A673 (cell line): ENCODE measurements around the gene MEF2C.

Source experiments
- EZH2 ChIP-seq: fragments of 200-600 bp; sonication (generic); IDR thresholded peaks from 2 replicates; pipeline ENCODE4 v1.6.1; 2017; ENCODE audit warnings: borderline replicate concordance, low read depth, mild to moderate bottlenecking, mixed read lengths, antibody characterized with exemption, low read length; ENCODE audit not compliant: poor library complexity, severe bottlenecking
- TF ChIP-seq, protein P1 (sequence below): fragments of 300-800, 200-600 bp; sonication (generic); conservative IDR thresholded peaks from 2 replicates; pipeline ENCODE4 v1.5.1; 2017; ENCODE audit warnings: low read depth, mild to moderate bottlenecking, antibody characterized with exemption, low read length, moderate library complexity, mixed read lengths

DNA sequence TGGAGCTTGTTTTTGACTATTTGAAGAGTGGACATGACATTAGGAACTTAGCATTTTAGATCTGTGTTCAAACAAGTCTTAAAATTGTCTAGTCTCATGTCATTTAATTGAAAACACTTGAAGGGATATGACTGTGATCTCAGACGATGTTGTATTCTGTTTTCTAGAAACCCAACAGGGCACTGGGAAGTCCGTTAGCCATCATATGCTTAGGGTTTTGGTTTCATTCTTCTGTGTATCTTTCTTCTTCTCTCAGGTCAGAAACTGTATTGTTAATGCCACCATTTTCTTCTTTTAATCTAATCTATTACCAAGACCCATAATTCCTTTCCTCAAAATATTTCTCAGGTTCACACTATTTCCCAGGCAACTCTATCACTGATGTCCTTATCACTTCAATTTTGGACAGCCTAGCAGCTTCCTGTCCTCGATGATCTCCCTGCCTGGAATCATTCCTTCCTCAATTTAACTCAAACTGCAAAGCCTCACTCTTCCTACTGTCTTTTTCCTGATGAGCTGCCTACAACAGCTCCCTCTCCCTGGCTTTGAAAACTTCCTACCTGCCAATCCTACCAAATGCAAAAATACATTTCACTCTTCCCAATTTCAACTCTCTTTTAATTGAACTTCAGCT is 77.7 kb downstream of the MEF2C start:
- TF ChIP-seq, protein P1, sequence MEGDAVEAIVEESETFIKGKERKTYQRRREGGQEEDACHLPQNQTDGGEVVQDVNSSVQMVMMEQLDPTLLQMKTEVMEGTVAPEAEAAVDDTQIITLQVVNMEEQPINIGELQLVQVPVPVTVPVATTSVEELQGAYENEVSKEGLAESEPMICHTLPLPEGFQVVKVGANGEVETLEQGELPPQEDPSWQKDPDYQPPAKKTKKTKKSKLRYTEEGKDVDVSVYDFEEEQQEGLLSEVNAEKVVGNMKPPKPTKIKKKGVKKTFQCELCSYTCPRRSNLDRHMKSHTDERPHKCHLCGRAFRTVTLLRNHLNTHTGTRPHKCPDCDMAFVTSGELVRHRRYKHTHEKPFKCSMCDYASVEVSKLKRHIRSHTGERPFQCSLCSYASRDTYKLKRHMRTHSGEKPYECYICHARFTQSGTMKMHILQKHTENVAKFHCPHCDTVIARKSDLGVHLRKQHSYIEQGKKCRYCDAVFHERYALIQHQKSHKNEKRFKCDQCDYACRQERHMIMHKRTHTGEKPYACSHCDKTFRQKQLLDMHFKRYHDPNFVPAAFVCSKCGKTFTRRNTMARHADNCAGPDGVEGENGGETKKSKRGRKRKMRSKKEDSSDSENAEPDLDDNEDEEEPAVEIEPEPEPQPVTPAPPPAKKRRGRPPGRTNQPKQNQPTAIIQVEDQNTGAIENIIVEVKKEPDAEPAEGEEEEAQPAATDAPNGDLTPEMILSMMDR: no peak
- TF ChIP-seq EZH2: no peak
